HG03025 (cell line): ENCODE data around the gene SESN1.
"Not testable (repeated sequence)": the region's sequence is repeated elsewhere in the genome, so short reads cannot be mapped to it uniquely, and the experiment has no call there.

Experiments
- ATAC-seq: cut with Tn5 transposase; IDR thresholded peaks from one replicate; pipeline ENCODE4 v1.9.1; 2021; ENCODE audit warnings: mild to moderate bottlenecking, moderate library complexity; ENCODE audit not compliant: unreplicated experiment, low FRiP score

Gene SESN1

GRCh38 chr6:109008054-109008453, 86.6 kb downstream of the SESN1 start:
- ATAC-seq = no peak

- no peak for ATAC-seq
Measured at GRCh38 chr6:109007521-109007920, 87.1 kb downstream of the SESN1 start.

- no peak for ATAC-seq
Measured at GRCh38 chr6:109006818-109007217, 87.8 kb downstream of the SESN1 start.

GRCh38 chr6:109002882-109003281, 91.8 kb downstream of the SESN1 start:
- ATAC-seq = no peak

- ATAC-seq = no peak
Measured at GRCh38 chr6:109002051-109002697, 92.5 kb downstream of the SESN1 start.

- no peak for ATAC-seq
Measured at GRCh38 chr6:109001291-109001894, 93.3 kb downstream of the SESN1 start.

- no peak for ATAC-seq
Measured at GRCh38 chr6:109000289-109000688, 94.4 kb downstream of the SESN1 start.

- ATAC-seq = no peak
Measured at GRCh38 chr6:108999428-108999827, 95.2 kb downstream of the SESN1 start.

- ATAC-seq = no peak
Measured at GRCh38 chr6:108998485-108998884, 96.2 kb downstream of the SESN1 start.

GRCh38 chr6:108996208-108996607, 98.4 kb downstream of the SESN1 start:
- no peak for ATAC-seq

- ATAC-seq = no peak
Measured at GRCh38 chr6:108995296-108995695, 99.3 kb downstream of the SESN1 start.

GRCh38 chr6:108993876-108994275, 100.8 kb downstream of the SESN1 start:
- no peak for ATAC-seq

- no peak for ATAC-seq
Measured at GRCh38 chr6:108989700-108990099, 104.9 kb downstream of the SESN1 start.

GRCh38 chr6:108988765-108989164, 105.9 kb downstream of the SESN1 start:
- no peak for ATAC-seq

- no peak for ATAC-seq
Measured at GRCh38 chr6:108988296-108988695, 106.3 kb downstream of the SESN1 start.

- ATAC-seq = no peak
Measured at GRCh38 chr6:108987156-108987555, 107.5 kb downstream of the SESN1 start.

GRCh38 chr6:108985301-108985700, 109.3 kb downstream of the SESN1 start:
- ATAC-seq = no peak

GRCh38 chr6:108983151-108983550, 111.5 kb downstream of the SESN1 start:
- ATAC-seq = no peak

GRCh38 chr6:108982154-108983113, 112.2 kb downstream of the SESN1 start:
- ATAC-seq = no peak

GRCh38 chr6:108978638-108979037, 116.0 kb downstream of the SESN1 start:
- not testable (repeated sequence) for ATAC-seq

- no peak for ATAC-seq
Measured at GRCh38 chr6:108974201-108974600, 120.4 kb downstream of the SESN1 start.
